ENCODE data around the gene PPP1R1B.

DNA sequence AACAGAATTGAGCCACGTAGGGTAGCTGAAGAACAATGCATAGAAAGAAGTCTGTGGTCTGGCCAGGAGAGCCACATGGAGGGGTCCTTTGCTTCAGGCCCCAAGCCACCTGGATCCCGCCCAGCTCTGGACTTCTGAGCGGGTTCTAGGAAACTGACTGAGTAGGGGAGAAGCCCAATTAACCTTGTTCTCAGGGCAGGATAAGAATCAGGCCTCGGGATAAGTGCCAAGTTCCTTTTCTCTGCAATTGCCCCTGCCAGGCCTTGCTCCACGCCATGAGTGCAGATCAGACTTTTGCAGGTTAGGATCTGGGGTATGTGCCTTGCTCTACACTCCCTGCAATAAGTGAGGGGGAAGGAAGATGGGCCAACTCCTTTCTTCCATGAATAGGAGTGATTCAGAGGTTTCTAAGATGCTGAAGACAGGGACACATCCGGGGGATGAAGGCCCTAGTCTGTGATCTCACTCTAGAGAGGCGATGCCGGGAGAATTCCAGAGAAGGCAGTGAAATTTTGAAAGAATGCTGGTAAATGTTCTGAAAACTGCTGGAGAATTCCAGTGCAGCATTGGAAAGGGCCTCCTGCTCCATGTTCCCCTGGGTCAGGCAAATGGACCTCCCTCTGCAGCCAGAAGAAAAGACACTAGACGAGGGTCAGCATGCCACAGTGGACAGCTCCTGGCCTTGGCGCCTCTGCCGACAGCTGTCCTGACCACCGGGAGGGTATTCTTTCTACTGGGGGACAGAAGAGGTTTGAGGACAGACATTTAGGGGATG lies 24.8 kb upstream of the PPP1R1B start:
- TF ChIP-seq EZH2phosphoT487 (conservative IDR thresholded peaks at IDR 0.05; ENCODE audit: low read length): no peak
- TF ChIP-seq, protein P1, sequence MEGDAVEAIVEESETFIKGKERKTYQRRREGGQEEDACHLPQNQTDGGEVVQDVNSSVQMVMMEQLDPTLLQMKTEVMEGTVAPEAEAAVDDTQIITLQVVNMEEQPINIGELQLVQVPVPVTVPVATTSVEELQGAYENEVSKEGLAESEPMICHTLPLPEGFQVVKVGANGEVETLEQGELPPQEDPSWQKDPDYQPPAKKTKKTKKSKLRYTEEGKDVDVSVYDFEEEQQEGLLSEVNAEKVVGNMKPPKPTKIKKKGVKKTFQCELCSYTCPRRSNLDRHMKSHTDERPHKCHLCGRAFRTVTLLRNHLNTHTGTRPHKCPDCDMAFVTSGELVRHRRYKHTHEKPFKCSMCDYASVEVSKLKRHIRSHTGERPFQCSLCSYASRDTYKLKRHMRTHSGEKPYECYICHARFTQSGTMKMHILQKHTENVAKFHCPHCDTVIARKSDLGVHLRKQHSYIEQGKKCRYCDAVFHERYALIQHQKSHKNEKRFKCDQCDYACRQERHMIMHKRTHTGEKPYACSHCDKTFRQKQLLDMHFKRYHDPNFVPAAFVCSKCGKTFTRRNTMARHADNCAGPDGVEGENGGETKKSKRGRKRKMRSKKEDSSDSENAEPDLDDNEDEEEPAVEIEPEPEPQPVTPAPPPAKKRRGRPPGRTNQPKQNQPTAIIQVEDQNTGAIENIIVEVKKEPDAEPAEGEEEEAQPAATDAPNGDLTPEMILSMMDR (IDR thresholded peaks at IDR 0.05; ENCODE audit: insufficient read depth, low read length, poor library complexity, severe bottlenecking): no peak
